ENCODE data around the gene CACNA2D3. TPM values are rescaled to one million over a fixed set of nuclear protein-coding genes. Genes with fewer than 3 reads are reported as not detected.

The CACNA2D3 gene
- total RNA-seq, 2 experiments from 2014 or later = not detected

- intact Hi-C loops (cut with micrococcal nuclease; ENCODE audit: unreplicated experiment) = no loop called here
- Histone ChIP-seq H3K4me3 (ENCODE audit: low read depth, low read length, poor library complexity, severe bottlenecking) (no peak overlapping the region), H3K36me3 (ENCODE audit: insufficient read depth, low read length) (no peaks in the 10 kb centered on the region), H2AFZ (ENCODE audit: low read length) (no peak overlapping the region), H4K20me1 (ENCODE audit: insufficient read depth, low read length) (no peaks in the 10 kb centered on the region), H3K27ac (ENCODE audit: low read depth, low read length, poor library complexity, severe bottlenecking) (no peak overlapping the region), H3K4me1 (ENCODE audit: insufficient read depth, low read length, poor library complexity, severe bottlenecking) (no peaks in the 10 kb centered on the region), H3K79me2 (ENCODE audit: insufficient read depth, low read depth, low read length) (no peaks in the 10 kb centered on the region), H3K9me2 (ENCODE audit: insufficient read depth, low read length) (no peaks in the 10 kb centered on the region), H3K4me2 (ENCODE audit: low read length) (no peak overlapping the region), H3K9me3 (ENCODE audit: low read length) (no peaks in the 10 kb centered on the region)
- TF ChIP-seq CTCF (conservative IDR thresholded peaks at IDR 0.05; ENCODE audit: low read length) (no peak), EZH2phosphoT487 (IDR thresholded peaks at IDR 0.05; ENCODE audit: borderline replicate concordance, low read depth, low read length) (no peak)
- no TSS peak for BruUV-seq (replicated peaks)
- POLR2A ChIA-PET = no interaction called here
- no peak for DNase-seq (ENCODE audit: low spot score)
- CTCF ChIA-PET (ENCODE audit: unreplicated experiment) = no interaction called here
Measured at GRCh38 chr3:54849360-54849759, 727.0 kb downstream of the CACNA2D3 start.

GRCh38 chr3:54850484-54851018 lies 728.2 kb downstream of the CACNA2D3 start:
- CTCF ChIA-PET (ENCODE audit: unreplicated experiment) = no interaction called here
- Histone ChIP-seq H3K27ac (ENCODE audit: low read depth, low read length, poor library complexity, severe bottlenecking) (no peak overlapping the region), H3K79me2 (ENCODE audit: insufficient read depth, low read depth, low read length) (no peaks in the 10 kb centered on the region), H3K4me1 (ENCODE audit: insufficient read depth, low read length, poor library complexity, severe bottlenecking) (no peaks in the 10 kb centered on the region), H3K9me3 (ENCODE audit: low read length) (no peaks in the 10 kb centered on the region), H3K4me2 (ENCODE audit: low read length) (no peak overlapping the region), H2AFZ (ENCODE audit: low read length) (no peak overlapping the region), H4K20me1 (ENCODE audit: insufficient read depth, low read length) (no peaks in the 10 kb centered on the region), H3K36me3 (ENCODE audit: insufficient read depth, low read length) (no peaks in the 10 kb centered on the region), H3K9me2 (ENCODE audit: insufficient read depth, low read length) (no peaks in the 10 kb centered on the region), H3K4me3 (ENCODE audit: low read depth, low read length, poor library complexity, severe bottlenecking) (no peak overlapping the region)
- no peak for TF ChIP-seq CTCF (conservative IDR thresholded peaks at IDR 0.05; ENCODE audit: low read length)
- TF ChIP-seq EZH2phosphoT487 (IDR thresholded peaks at IDR 0.05; ENCODE audit: borderline replicate concordance, low read depth, low read length) = no peak
- POLR2A ChIA-PET = interaction anchor here (0.6 to 1.2 kb wide), 3 partner anchors 9 to 1187 kb away, joined by 3 to 4 read pairs (median 3); no protein-coding TSS in a partner anchor
- intact Hi-C loops (cut with micrococcal nuclease; ENCODE audit: unreplicated experiment) = loop anchor here (5.0 to 10.0 kb wide), 5 partner anchors 554 to 1047 kb away; partner anchors contain the start of gene WNT5A
- no peak for DNase-seq (ENCODE audit: low spot score)
- no TSS peak for BruUV-seq (replicated peaks)

- no peaks in the 10 kb centered on the region for H3K9me3 ChIP-seq (ENCODE audit: low read length)
- intact Hi-C loops (cut with micrococcal nuclease; ENCODE audit: unreplicated experiment) = loop anchor here (2.0 to 10.0 kb wide), 6 partner anchors 551 to 1397 kb away; partner anchors contain the start of gene WNT5A
- H3K4me1 ChIP-seq (ENCODE audit: insufficient read depth, low read length, poor library complexity, severe bottlenecking) = no peaks in the 10 kb centered on the region
- H3K36me3 ChIP-seq (ENCODE audit: insufficient read depth, low read length) = no peaks in the 10 kb centered on the region
- no peak overlapping the region for H3K4me2 ChIP-seq (ENCODE audit: low read length)
- ChIA-PET CTCF (ENCODE audit: unreplicated experiment) (no interaction called here), POLR2A (no interaction called here)
- no peak overlapping the region for H3K27ac ChIP-seq (ENCODE audit: low read depth, low read length, poor library complexity, severe bottlenecking)
- no peak overlapping the region for H2AFZ ChIP-seq (ENCODE audit: low read length)
- DNase-seq (ENCODE audit: low spot score) = peak; percentile 60
- no peaks in the 10 kb centered on the region for H3K79me2 ChIP-seq (ENCODE audit: insufficient read depth, low read depth, low read length)
- no TSS peak for BruUV-seq (replicated peaks)
- no peak overlapping the region for H3K4me3 ChIP-seq (ENCODE audit: low read depth, low read length, poor library complexity, severe bottlenecking)
- H4K20me1 ChIP-seq (ENCODE audit: insufficient read depth, low read length) = no peaks in the 10 kb centered on the region
- no peaks in the 10 kb centered on the region for H3K9me2 ChIP-seq (ENCODE audit: insufficient read depth, low read length)
- peak; percentile 90 for TF ChIP-seq CTCF (conservative IDR thresholded peaks at IDR 0.05; ENCODE audit: low read length)
- TF ChIP-seq EZH2phosphoT487 (IDR thresholded peaks at IDR 0.05; ENCODE audit: borderline replicate concordance, low read depth, low read length) = no peak
Measured at GRCh38 chr3:54853573-54854404, 731.4 kb downstream of the CACNA2D3 start.
